HEK293 (cell line): ENCODE results near the gene MAP3K12.

Experiments used
- CTCF ChIA-PET: fragments of 350-600 bp; formaldehyde crosslinking; extraction: SDS; loops from one replicate; lab custom pipeline; 2021; ENCODE audit warnings: antibody characterized with exemption; lab: Yijun Ruan, JAX
- POLR2A ChIA-PET: fragments of 300-600 bp; formaldehyde crosslinking; extraction: SDS; loops from one replicate; lab custom pipeline; 2020; ENCODE audit warnings: antibody characterized with exemption, inconsistent platforms; lab: Yijun Ruan, JAX
- H3K27ac ChIP-seq: fragments of 200-500 bp; sonication (Bioruptor generic); 2 replicates; pipeline ENCODE4 v1.5.1; 2014; ENCODE audit warnings: low read depth, low read length, control low read depth, inconsistent platforms; ENCODE audit errors: extremely low read depth
- H3K36me3 ChIP-seq, 2 experiments: fragments of 200-500 bp in 1 of 2; sonication (Bioruptor generic) in 1 of 2; 1 replicate in 1 of 2; 2 replicates in 1 of 2; pipeline ENCODE4 v1.5.1; 2014 to 2017; ENCODE audit warnings: inconsistent platforms in 2 of 2, low read length in 2 of 2; ENCODE audit not compliant: control insufficient read depth in 2 of 2, insufficient read depth in 1 of 2
- H3K4me1 ChIP-seq: fragments of 200-500 bp; sonication (Bioruptor generic); 2 replicates; pipeline ENCODE4 v1.5.1; 2014; ENCODE audit warnings: mild to moderate bottlenecking, low read length, inconsistent platforms; ENCODE audit not compliant: control insufficient read depth, insufficient read depth
- H3K4me3 ChIP-seq: 2 replicates; pipeline ENCODE4 v1.5.1; 2011; ENCODE audit warnings: low read depth, mild to moderate bottlenecking, control low read depth, low read length, moderate library complexity
- H3K9me3 ChIP-seq: fragments of 200-500 bp; sonication (Bioruptor generic); 2 replicates; pipeline ENCODE4 v1.5.1; 2014; ENCODE audit warnings: low read depth, low read length, inconsistent platforms; ENCODE audit not compliant: control insufficient read depth, insufficient read depth
- KLF8 ChIP-seq: fragments of 450-650 bp; formaldehyde crosslinking; IDR thresholded peaks from 2 replicates; pipeline ENCODE4 v1.5.1; 2016; ENCODE audit warnings: missing biosample characterization, missing genetic modification characterization
- PRDM1 ChIP-seq: fragments of 450-650 bp; formaldehyde crosslinking; IDR thresholded peaks from 2 replicates; pipeline ENCODE4; 2016; ENCODE audit warnings: missing biosample characterization, missing genetic modification characterization
- YY1 ChIP-seq: fragments of 450-650 bp; formaldehyde crosslinking; IDR thresholded peaks from 2 replicates; pipeline ENCODE4 v1.5.1; 2018; ENCODE audit warnings: missing biosample characterization, missing genetic modification characterization
- ZBTB17 ChIP-seq: fragments of 450-650 bp; formaldehyde crosslinking; IDR thresholded peaks from 2 replicates; pipeline ENCODE4 v1.5.1; 2016; ENCODE audit warnings: missing biosample characterization, missing genetic modification characterization
- ZFHX2 ChIP-seq: fragments of 450-650 bp; formaldehyde crosslinking; conservative IDR thresholded peaks from 2 replicates; pipeline ENCODE4 v1.5.1; 2016; ENCODE audit warnings: missing biosample characterization, missing genetic modification characterization
- ZNF10 ChIP-seq: fragments of 450-650 bp; formaldehyde crosslinking; IDR thresholded peaks from 2 replicates; pipeline ENCODE4 v1.5.1; 2017; ENCODE audit warnings: missing biosample characterization, missing genetic modification characterization
- ZNF169 ChIP-seq: fragments of 450-650 bp; formaldehyde crosslinking; IDR thresholded peaks from 2 replicates; pipeline ENCODE4 v1.5.1; 2016; ENCODE audit warnings: missing biosample characterization, missing genetic modification characterization
- ZNF221 ChIP-seq: fragments of 450-650 bp; formaldehyde crosslinking; IDR thresholded peaks from 2 replicates; pipeline ENCODE4 v1.5.1; 2017; ENCODE audit warnings: missing biosample characterization, missing genetic modification characterization, borderline replicate concordance
- ZNF248 ChIP-seq: fragments of 450-650 bp; formaldehyde crosslinking; IDR thresholded peaks from 2 replicates; pipeline ENCODE4 v1.5.1; 2017; ENCODE audit warnings: missing biosample characterization, missing genetic modification characterization
- ZNF311 ChIP-seq: fragments of 450-650 bp; formaldehyde crosslinking; IDR thresholded peaks from 2 replicates; pipeline ENCODE4 v1.5.1; 2017; ENCODE audit warnings: missing biosample characterization, missing genetic modification characterization, borderline replicate concordance
- ZNF366 ChIP-seq: fragments of 450-650 bp; formaldehyde crosslinking; conservative IDR thresholded peaks from 2 replicates; pipeline ENCODE4 v1.5.1; 2016; ENCODE audit warnings: missing biosample characterization, missing genetic modification characterization
- ZNF561 ChIP-seq: fragments of 450-650 bp; IDR thresholded peaks from 2 replicates; pipeline ENCODE4 v1.5.1; 2018; ENCODE audit warnings: missing biosample characterization, missing genetic modification characterization, borderline replicate concordance
- ZNF600 ChIP-seq: fragments of 450-650 bp; formaldehyde crosslinking; IDR thresholded peaks from 2 replicates; pipeline ENCODE4 v1.5.1; 2016; ENCODE audit warnings: missing biosample characterization, missing genetic modification characterization
- ZNF670 ChIP-seq: fragments of 450-650 bp; formaldehyde crosslinking; IDR thresholded peaks from 2 replicates; pipeline ENCODE4 v1.5.1; 2016; ENCODE audit warnings: missing biosample characterization, missing genetic modification characterization, low read depth
- ZNF747 ChIP-seq: fragments of 450-650 bp; formaldehyde crosslinking; IDR thresholded peaks from 2 replicates; pipeline ENCODE4 v1.5.1; 2016; ENCODE audit warnings: missing biosample characterization, missing genetic modification characterization
- TF ChIP-seq, protein P1 (sequence below): fragments of 450-650 bp; formaldehyde crosslinking; IDR thresholded peaks from 2 replicates; pipeline ENCODE4 v1.5.1; 2016; ENCODE audit warnings: missing biosample characterization, missing genetic modification characterization
- TF ChIP-seq, protein P2 (sequence below): fragments of 450-650 bp; IDR thresholded peaks from 2 replicates; pipeline ENCODE4 v1.5.1; 2018; ENCODE audit warnings: missing biosample characterization, mild to moderate bottlenecking, missing genetic modification characterization
- TF ChIP-seq, protein P3 (sequence below): fragments of 450-650 bp; formaldehyde crosslinking; IDR thresholded peaks from 2 replicates; pipeline ENCODE4 v1.5.1; 2016; ENCODE audit warnings: missing biosample characterization, missing genetic modification characterization
- TF ChIP-seq, protein P4 (sequence below): fragments of 450-650 bp; formaldehyde crosslinking; IDR thresholded peaks from 2 replicates; pipeline ENCODE4 v1.5.1; 2017; ENCODE audit warnings: missing biosample characterization, missing genetic modification characterization

MAP3K12 gene

DNA sequence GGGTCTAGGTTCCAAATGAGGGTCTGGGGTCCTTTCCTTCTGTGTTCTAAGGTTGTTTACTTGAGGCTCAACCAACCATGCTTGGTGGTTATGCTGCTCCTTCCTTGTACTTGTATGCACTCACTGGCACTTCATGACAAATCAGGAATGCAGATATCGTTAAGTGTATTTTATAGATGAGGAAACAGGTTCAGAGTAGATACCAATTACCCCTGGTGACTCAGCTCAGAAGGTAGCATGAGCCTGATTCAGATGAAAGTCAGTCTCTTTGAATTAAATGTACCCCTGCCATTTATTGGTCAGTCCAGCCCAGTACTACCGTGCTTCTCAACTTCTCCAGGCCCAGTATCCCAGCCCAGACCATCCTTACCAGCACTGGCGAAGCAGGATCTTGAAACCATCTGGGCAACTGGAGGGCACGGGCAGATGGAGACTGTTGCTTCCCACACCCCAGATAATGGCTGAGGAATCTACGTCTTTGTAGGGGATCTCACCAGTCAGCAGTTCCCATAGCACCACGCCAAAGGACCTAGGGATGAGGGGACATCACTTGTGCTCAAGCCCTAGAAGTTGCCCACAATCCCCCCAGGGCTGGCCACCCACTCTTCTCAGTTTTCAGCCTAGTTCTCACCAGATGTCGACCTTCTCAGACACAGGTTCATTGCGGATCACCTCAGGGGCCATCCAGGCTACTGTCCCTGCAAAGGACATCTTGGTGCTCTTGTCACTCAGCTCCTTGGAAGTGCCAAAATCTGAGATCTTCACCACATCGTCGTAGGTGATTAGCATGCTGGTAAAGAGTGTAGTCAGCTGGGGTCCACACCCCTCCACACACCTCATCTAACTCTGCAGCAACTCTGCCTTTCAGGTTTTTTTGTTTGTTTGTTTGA, 14.3 kb downstream of the MAP3K12 start:
- Histone ChIP-seq H3K9me3 (no peaks in the 10 kb centered on the region), H3K4me1 (no peaks in the 10 kb centered on the region), H3K4me3 (no peak overlapping the region), H3K36me3 (peaks cover 9 to 79% of the 10 kb centered on the region in 2 experiments; a peak in 2 of 3 replicates), H3K27ac (no peak overlapping the region)
- ChIA-PET CTCF (interaction anchor here (0.6 to 1.0 kb wide), 2 partner anchors 261 to 715 kb away, joined by 3 to 5 read pairs; no protein-coding TSS in a partner anchor), POLR2A (interaction anchor here (1.4 kb wide), 1 partner anchor 16 kb away, joined by 5 read pairs; the partner anchor contains the start of gene TARBP2)
- TF ChIP-seq ZNF600 (tag by site-specific recombination) (peak; percentile 4; the same call in 1 of the 2 replicates), ZBTB17 (peak; percentile 49; the same call in 1 of the 2 replicates), KLF8 (tag by site-specific recombination) (no peak)
- TF ChIP-seq, all 188 proteins: peak for 2

DNA sequence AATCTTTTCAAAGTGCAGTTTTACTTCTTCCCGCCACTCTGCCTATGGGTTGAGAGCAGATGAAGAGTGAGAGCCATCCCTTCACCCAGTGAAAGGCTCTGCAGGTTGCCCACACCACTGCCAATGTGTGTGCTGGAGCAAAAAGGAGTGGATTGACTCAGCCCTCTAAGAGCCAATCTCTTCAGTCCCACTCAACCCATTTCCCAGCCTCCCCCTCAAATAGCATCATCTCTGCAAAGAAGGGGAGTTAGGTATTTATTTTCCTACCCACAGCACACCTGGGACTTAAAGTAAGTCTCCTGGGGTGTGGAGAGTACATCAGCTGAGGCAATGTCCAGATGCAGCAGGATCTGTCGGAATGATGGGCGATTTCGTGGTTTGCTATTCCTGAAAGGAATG, 15.3 kb downstream of the MAP3K12 start:
- POLR2A ChIA-PET, result interaction anchor here (0.7 to 3.9 kb wide), 6 partner anchors 9 to 163 kb away, joined by 3 to 39 read pairs (median 6); partner anchors contain the start of genes AAAS, MAP3K12, PRR13 and TARBP2
- CTCF ChIA-PET, result interaction anchor here (0.7 kb wide), 1 partner anchor 17 kb away, joined by 3 read pairs; the partner anchor contains the start of gene TARBP2
- no peak overlapping the region for H3K4me3 ChIP-seq
- H3K36me3 ChIP-seq, result peaks cover 15 to 88% of the 10 kb centered on the region in 2 experiments
- H3K9me3 ChIP-seq, result no peaks in the 10 kb centered on the region
- H3K27ac ChIP-seq, result no peak overlapping the region
- TF ChIP-seq ZNF561 (no peak), ZNF670 (tag by site-specific recombination) (no peak), ZNF221 (tag by site-specific recombination) (no peak), ZNF366 (tag by site-specific recombination) (0 out of 2 replicates have a peak, but pooled peaks have one; percentile 33), YY1 (tag by site-specific recombination) (no peak), ZNF10 (peak; percentile 43), ZNF747 (no peak), ZFHX2 (tag by site-specific recombination) (peak; percentile 57; the same call in 1 of the 2 replicates), ZNF311 (tag by site-specific recombination) (no peak), ZNF600 (tag by site-specific recombination) (peak; percentile 85), ZNF248 (no peak), PRDM1 (tag by site-specific recombination) (peak; percentile 56; the same call in 1 of the 2 replicates), ZNF169 (tag by site-specific recombination) (no peak)
- TF ChIP-seq, protein P1, sequence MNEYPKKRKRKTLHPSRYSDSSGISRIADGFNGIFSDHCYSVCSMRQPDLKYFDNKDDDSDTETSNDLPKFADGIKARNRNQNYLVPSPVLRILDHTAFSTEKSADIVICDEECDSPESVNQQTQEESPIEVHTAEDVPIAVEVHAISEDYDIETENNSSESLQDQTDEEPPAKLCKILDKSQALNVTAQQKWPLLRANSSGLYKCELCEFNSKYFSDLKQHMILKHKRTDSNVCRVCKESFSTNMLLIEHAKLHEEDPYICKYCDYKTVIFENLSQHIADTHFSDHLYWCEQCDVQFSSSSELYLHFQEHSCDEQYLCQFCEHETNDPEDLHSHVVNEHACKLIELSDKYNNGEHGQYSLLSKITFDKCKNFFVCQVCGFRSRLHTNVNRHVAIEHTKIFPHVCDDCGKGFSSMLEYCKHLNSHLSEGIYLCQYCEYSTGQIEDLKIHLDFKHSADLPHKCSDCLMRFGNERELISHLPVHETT (tag by site-specific recombination), result no peak
- TF ChIP-seq, protein P2, sequence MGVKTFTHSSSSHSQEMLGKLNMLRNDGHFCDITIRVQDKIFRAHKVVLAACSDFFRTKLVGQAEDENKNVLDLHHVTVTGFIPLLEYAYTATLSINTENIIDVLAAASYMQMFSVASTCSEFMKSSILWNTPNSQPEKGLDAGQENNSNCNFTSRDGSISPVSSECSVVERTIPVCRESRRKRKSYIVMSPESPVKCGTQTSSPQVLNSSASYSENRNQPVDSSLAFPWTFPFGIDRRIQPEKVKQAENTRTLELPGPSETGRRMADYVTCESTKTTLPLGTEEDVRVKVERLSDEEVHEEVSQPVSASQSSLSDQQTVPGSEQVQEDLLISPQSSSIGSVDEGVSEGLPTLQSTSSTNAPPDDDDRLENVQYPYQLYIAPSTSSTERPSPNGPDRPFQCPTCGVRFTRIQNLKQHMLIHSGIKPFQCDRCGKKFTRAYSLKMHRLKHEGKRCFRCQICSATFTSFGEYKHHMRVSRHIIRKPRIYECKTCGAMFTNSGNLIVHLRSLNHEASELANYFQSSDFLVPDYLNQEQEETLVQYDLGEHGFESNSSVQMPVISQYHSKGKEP (tag by site-specific recombination), result no peak
- TF ChIP-seq, protein P3, sequence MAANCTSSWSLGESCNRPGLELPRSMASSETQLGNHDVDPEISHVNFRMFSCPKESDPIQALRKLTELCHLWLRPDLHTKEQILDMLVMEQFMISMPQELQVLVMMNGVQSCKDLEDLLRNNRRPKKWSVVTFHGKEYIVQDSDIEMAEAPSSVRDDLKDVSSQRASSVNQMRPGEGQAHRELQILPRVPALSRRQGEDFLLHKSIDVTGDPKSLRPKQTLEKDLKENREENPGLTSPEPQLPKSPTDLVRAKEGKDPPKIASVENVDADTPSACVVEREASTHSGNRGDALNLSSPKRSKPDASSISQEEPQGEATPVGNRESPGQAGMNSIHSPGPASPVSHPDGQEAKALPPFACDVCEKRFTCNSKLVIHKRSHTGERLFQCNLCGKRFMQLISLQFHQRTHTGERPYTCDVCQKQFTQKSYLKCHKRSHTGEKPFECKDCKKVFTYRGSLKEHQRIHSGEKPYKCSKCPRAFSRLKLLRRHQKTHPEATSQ (tag by site-specific recombination), result no peak
- TF ChIP-seq, protein P4, sequence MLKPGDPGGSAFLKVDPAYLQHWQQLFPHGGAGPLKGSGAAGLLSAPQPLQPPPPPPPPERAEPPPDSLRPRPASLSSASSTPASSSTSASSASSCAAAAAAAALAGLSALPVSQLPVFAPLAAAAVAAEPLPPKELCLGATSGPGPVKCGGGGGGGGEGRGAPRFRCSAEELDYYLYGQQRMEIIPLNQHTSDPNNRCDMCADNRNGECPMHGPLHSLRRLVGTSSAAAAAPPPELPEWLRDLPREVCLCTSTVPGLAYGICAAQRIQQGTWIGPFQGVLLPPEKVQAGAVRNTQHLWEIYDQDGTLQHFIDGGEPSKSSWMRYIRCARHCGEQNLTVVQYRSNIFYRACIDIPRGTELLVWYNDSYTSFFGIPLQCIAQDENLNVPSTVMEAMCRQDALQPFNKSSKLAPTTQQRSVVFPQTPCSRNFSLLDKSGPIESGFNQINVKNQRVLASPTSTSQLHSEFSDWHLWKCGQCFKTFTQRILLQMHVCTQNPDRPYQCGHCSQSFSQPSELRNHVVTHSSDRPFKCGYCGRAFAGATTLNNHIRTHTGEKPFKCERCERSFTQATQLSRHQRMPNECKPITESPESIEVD, result no peak
- H3K4me1 ChIP-seq, result no peaks in the 10 kb centered on the region
